Lung (tissue), 12 donors: ENCODE data around the gene TMEM51. TPM values are rescaled to one million over a fixed set of nuclear protein-coding genes. Genes with fewer than 3 reads are reported as not detected.
A peak's percentile ranks its signal among the peaks of the same experiment; 100 is the strongest.

Experiments
- ATAC-seq: fragments of 200-7000 bp; cut with Tn5 transposase; one replicate; pipeline ENCODE4 v1.9.1; 2020; ENCODE audit warnings: moderate number of reproducible peaks; ENCODE audit not compliant: insufficient read depth, low FRiP score
- DNase-seq, 3 donors: peaks; one replicate each; pipeline ENCODE4 v3.0.0-alpha.2; 2013 to 2017
- H3K27ac ChIP-seq, 2 donors: one replicate each; pipeline ENCODE4 v1.5.1; 2013; ENCODE audit warnings: mild to moderate bottlenecking in 2 of 2, moderate library complexity in 2 of 2, control low read depth in 1 of 2, inconsistent platforms in 1 of 2, low read depth in 1 of 2, low read length in 1 of 2
- H3K27me3 ChIP-seq, 3 donors: one replicate each; pipeline ENCODE4 v1.5.1; 2013; ENCODE audit warnings: low read length in 2 of 3; ENCODE audit not compliant: control insufficient read depth in 3 of 3, insufficient read depth in 3 of 3
- H3K36me3 ChIP-seq, 4 donors: one replicate each; pipeline ENCODE4 v1.5.1; 2013; ENCODE audit warnings: low read length in 4 of 4, mild to moderate bottlenecking in 1 of 4, moderate library complexity in 1 of 4; ENCODE audit not compliant: control insufficient read depth in 4 of 4, insufficient read depth in 4 of 4
- H3K4me1 ChIP-seq, 5 donors: one replicate each; pipeline ENCODE4 v1.5.1; 2013; ENCODE audit warnings: low read length in 5 of 5, mild to moderate bottlenecking in 2 of 5, moderate library complexity in 1 of 5; ENCODE audit not compliant: control insufficient read depth in 5 of 5, insufficient read depth in 5 of 5
- H3K4me3 ChIP-seq: one replicate; pipeline ENCODE4 v1.5.1; 2013; ENCODE audit warnings: mild to moderate bottlenecking, control low read depth, moderate library complexity
- H3K9ac ChIP-seq, 2 donors: one replicate each; pipeline ENCODE4 v1.5.1; 2013; ENCODE audit warnings: low read length in 2 of 2, control low read depth in 1 of 2; ENCODE audit not compliant: insufficient read depth in 1 of 2
- H3K9me3 ChIP-seq, 4 donors: one replicate each; pipeline ENCODE4 v1.5.1; 2013; ENCODE audit warnings: low read length in 3 of 4, mild to moderate bottlenecking in 1 of 4, moderate library complexity in 1 of 4; ENCODE audit not compliant: control insufficient read depth in 4 of 4, insufficient read depth in 3 of 4
- CTCF ChIP-seq: IDR thresholded peaks from 2 replicates; pipeline ENCODE4 v1.5.1; 2012; ENCODE audit warnings: mild to moderate bottlenecking; ENCODE audit errors: control extremely low read depth, extremely low read depth
- WGBS, 2 donors: extraction: QIAGEN DNeasy Blood & Tissue Kit; methylation state at CpG; one replicate each; pipeline ENCODE4 v1.1.7; 2013; 5-methylcytosine and 5-hydroxymethylcytosine counted together
- polyA plus RNA-seq, 2 donors: library from polyadenylated mRNA; stranded (reverse); fragments of 200-250 nt; gene quantifications; one replicate each; pipeline ENCODE4 v1.2.1, GENCODE V29; 2013
- total RNA-seq, 2 donors: library from RNA; depleted of rRNA in 1 of 2; stranded (reverse); fragments of >200 nt in 1 of 2; gene quantifications; one replicate each; pipeline ENCODE4 v1.2.1, GENCODE V29; 2014 to 2021
- donor health status: control.
- donor health status: control.
- donor health status: Bipolar disorder and iron deficiency.
- donor health status: healthy.
- donor health status: DM: yes; HTN: yes; CAD: no.

Gene TMEM51
- total and polyA plus RNA-seq, 4 donors: 7.7 to 17.8 (median 12.2) TPM

GRCh38 chr1:15188130-15188524 lies 34.6 kb downstream of the TMEM51 start:
- H3K36me3 ChIP-seq: no peaks in the 10 kb centered on the region
- ATAC-seq: no peak
- no peaks in the 10 kb centered on the region for H3K9me3 ChIP-seq
- TF ChIP-seq CTCF: no peak
- WGBS, 2 donors: 56 to 65% methylated on average over 4 of the region's 4 CpGs
- peak overlapping the region in 1 of 2 donors; percentile 79 for H3K27ac ChIP-seq
- no peaks in the 10 kb centered on the region for H3K27me3 ChIP-seq
- no peak for DNase-seq
- H3K4me3 ChIP-seq: no peak overlapping the region
- H3K4me1 ChIP-seq: peaks cover 0 to 16% (median 9%) of the 10 kb centered on the region in 5 donors
- no peak overlapping the region for H3K9ac ChIP-seq

DNA sequence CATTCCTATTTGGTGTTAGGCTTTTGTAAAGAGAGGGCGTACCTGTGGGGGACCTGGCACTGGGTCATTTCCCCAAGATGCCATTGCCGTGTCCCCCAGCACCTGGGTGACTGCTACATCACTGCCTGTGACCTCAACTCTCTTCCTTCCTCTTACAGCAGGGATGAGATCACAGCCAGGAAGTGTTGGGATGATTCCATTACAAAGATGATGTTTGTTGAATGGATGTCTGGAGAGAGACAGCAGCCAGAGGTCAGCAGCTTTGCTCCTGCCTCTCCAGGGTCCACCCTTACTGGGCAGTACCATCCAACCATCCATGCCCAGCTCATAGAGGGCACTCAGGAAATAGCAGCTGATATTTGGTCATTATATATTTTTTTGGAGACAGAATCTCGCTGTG lies 35.1 kb downstream of the TMEM51 start:
- Histone ChIP-seq H3K27ac (no peak overlapping the region), H3K4me1 (peaks cover 0 to 16% (median 9%) of the 10 kb centered on the region in 5 donors), H3K9me3 (no peaks in the 10 kb centered on the region), H3K27me3 (no peaks in the 10 kb centered on the region), H3K36me3 (no peaks in the 10 kb centered on the region), H3K4me3 (no peak overlapping the region), H3K9ac (no peak overlapping the region)
- no peak for TF ChIP-seq CTCF
- 63 to 66% methylated on average over 3 of the region's 3 CpGs for WGBS, 2 donors
- no peak for ATAC-seq
- no peak for DNase-seq

GRCh38 chr1:15189692-15190370 lies 36.3 kb downstream of the TMEM51 start:
- Histone ChIP-seq H3K4me1 (peaks cover 0 to 16% (median 9%) of the 10 kb centered on the region in 5 donors), H3K9ac (no peak overlapping the region), H3K27me3 (no peaks in the 10 kb centered on the region), H3K36me3 (no peaks in the 10 kb centered on the region), H3K9me3 (no peaks in the 10 kb centered on the region), H3K27ac (no peak overlapping the region), H3K4me3 (no peak overlapping the region)
- TF ChIP-seq CTCF: no peak
- no peak for ATAC-seq
- no peak for DNase-seq
- WGBS, 2 donors: 85 to 90% methylated on average over 8 of the region's 8 CpGs

DNA sequence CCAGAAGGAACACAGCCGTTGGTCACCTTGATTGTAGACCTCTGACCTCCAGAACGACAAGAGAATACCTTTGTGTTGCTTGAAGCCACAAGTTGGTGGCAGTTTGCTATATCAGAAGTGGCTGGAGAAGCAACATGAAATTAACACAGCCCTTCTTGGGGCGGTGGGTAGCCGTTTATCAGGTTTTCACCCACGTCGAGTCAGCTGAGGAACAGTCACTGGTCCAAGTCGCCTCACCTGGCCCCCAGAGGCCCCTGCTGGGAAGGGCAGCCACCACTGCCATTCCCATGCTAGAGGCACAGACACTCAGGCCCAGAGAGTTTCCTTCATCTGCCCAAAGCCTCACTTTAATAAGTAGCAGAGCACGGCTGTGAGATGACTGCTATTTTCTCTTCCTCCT lies 37.7 kb downstream of the TMEM51 start:
- H3K27ac ChIP-seq: peak overlapping the region in 1 of 2 donors; percentile 22
- TF ChIP-seq CTCF: no peak
- WGBS, 2 donors: 87 to 89% methylated on average over 8 of the region's 8 CpGs
- DNase-seq (no peak), ATAC-seq (no peak)
- H3K9ac ChIP-seq: no peak overlapping the region
- H3K27me3 ChIP-seq: no peaks in the 10 kb centered on the region
- H3K9me3 ChIP-seq: no peaks in the 10 kb centered on the region
- no peaks in the 10 kb centered on the region for H3K36me3 ChIP-seq
- H3K4me3 ChIP-seq: no peak overlapping the region
- H3K4me1 ChIP-seq: peaks cover 0 to 20% (median 9%) of the 10 kb centered on the region in 5 donors
